HCT116 (cell line): ENCODE results near the gene SMAD7.

ENCODE experiments used
- ELF1 ChIP-seq: IDR thresholded peaks from 2 replicates; pipeline ENCODE4 v1.6.1; 2012; ENCODE audit warnings: low read depth, borderline replicate concordance
- EZH2 ChIP-seq: fragments of 200-600 bp; sonication (generic); IDR thresholded peaks from 2 replicates; pipeline ENCODE4 v1.6.1; 2017; ENCODE audit warnings: antibody characterized with exemption, mixed run types
- EZH2phosphoT487 ChIP-seq: fragments of 200-600 bp; IDR thresholded peaks from 2 replicates; pipeline ENCODE4 v1.6.1; 2018; ENCODE audit warnings: antibody characterized with exemption, borderline replicate concordance
- SP1 ChIP-seq: IDR thresholded peaks from 2 replicates; pipeline ENCODE4 v1.6.1; 2012; ENCODE audit warnings: low read depth
- TF ChIP-seq, protein P1 (sequence below), 3 experiments: fragments of 200-600 bp in 1 of 3; sonication (generic) in 1 of 3; IDR thresholded peaks in 2 of 3; conservative IDR thresholded peaks in 1 of 3; 2 replicates each; pipeline ENCODE4 v1.5.1; 2012 to 2017; ENCODE audit warnings: low read depth in 2 of 3, low read length in 2 of 3, antibody characterized with exemption in 1 of 3, borderline replicate concordance in 1 of 3, control low read depth in 1 of 3, mild to moderate bottlenecking in 1 of 3, mixed read lengths in 1 of 3, mixed run types in 1 of 3, moderate library complexity in 1 of 3; ENCODE audit not compliant: insufficient read depth in 1 of 3

DNA sequence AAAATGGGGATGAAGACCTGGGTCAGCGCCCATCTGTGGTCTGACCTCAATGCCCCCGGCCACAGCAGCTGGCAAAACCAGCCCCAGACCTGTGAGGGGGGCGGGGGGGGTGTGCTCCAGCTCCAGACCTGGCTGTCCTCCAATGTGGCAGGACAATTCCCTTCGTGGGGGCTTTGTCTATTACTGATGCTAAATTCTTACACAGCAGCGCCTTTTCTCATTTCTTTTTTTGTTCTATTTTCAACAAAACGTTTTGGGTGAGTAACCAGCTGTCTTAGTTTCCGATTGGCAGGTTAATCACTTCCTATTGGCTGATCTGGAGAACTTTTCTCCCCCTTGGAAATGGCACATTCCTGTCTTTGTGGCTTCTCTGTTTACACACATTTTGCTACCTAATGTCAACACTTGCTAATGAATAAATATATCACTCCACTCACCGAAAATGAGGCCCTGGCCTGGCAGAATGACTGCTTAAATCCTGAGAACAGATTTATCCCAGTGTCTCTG is 4.4 kb downstream of the SMAD7 start:
- TF ChIP-seq EZH2phosphoT487 (no peak), EZH2 (no peak), SP1 (no peak), ELF1 (no peak)
- TF ChIP-seq, protein P1, sequence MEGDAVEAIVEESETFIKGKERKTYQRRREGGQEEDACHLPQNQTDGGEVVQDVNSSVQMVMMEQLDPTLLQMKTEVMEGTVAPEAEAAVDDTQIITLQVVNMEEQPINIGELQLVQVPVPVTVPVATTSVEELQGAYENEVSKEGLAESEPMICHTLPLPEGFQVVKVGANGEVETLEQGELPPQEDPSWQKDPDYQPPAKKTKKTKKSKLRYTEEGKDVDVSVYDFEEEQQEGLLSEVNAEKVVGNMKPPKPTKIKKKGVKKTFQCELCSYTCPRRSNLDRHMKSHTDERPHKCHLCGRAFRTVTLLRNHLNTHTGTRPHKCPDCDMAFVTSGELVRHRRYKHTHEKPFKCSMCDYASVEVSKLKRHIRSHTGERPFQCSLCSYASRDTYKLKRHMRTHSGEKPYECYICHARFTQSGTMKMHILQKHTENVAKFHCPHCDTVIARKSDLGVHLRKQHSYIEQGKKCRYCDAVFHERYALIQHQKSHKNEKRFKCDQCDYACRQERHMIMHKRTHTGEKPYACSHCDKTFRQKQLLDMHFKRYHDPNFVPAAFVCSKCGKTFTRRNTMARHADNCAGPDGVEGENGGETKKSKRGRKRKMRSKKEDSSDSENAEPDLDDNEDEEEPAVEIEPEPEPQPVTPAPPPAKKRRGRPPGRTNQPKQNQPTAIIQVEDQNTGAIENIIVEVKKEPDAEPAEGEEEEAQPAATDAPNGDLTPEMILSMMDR (IDR thresholded peaks at IDR 0.05 in 2 of 3, conservative IDR thresholded peaks at IDR 0.05 in 1 of 3; ENCODE audit: borderline replicate concordance in 1 of 3, insufficient read depth in 1 of 3, low read depth in 2 of 3, low read length in 2 of 3): no peak
